ENCODE measurements around the gene NR6A1. TPM values are rescaled to one million over a fixed set of nuclear protein-coding genes. Genes with fewer than 3 reads are reported as not detected.

Gene NR6A1
- total RNA-seq, 1 donor from 2014 or later, result 0.56 TPM

DNA sequence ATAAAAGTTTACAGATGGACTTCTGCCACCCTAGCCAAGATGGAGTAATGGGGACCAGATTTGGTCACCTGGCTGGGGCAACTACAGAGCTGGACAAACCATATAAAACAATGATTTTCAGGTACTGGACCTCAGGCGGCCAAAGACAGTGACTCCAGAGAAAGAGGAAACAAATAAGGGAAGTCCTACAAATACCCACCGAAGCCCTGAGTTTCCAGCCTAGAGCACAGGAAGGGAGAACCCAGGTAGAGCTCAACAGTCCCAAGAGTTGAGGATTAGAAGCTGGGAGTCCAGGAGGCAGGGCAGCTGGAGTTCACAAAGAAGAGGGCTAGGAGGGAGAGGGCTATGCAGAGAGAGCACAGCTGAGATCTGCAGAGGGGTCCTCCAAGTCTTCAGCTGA lies 157.3 kb downstream of the NR6A1 start:
- Mint-ChIP-seq H3K9me3 (ENCODE audit: unreplicated experiment) (no peaks in the 10 kb centered on the region), H3K36me3 (ENCODE audit: unreplicated experiment) (no peaks in the 10 kb centered on the region)

DNA sequence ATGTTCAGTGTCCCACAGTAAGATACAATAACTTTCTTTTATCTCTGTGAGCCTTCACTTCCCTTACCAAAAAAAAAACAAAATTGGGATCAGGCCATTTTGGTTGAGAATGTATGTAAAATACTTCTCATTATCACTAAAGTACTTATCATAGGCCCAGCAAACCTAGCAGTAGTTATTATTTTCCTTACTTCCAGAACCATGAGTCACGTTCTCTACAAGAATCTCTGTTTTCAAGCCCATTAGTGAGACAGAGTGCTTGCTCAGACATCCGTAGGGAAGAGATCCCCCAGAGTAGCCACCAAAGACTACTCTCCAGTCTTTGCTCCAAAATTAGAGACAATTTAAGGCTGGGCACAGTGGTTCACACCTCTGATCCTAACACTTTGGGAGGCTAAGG lies 160.0 kb downstream of the NR6A1 start:
- no peak overlapping the region for H3K27ac Mint-ChIP-seq (ENCODE audit: unreplicated experiment)
- H3K4me1 Mint-ChIP-seq (ENCODE audit: unreplicated experiment), result no peaks in the 10 kb centered on the region
- no peak for DNase-seq (ENCODE audit: extremely low spot score, unreplicated experiment)
- H3K4me3 Mint-ChIP-seq (ENCODE audit: unreplicated experiment), result no peak overlapping the region
- TF ChIP-seq, protein P1, sequence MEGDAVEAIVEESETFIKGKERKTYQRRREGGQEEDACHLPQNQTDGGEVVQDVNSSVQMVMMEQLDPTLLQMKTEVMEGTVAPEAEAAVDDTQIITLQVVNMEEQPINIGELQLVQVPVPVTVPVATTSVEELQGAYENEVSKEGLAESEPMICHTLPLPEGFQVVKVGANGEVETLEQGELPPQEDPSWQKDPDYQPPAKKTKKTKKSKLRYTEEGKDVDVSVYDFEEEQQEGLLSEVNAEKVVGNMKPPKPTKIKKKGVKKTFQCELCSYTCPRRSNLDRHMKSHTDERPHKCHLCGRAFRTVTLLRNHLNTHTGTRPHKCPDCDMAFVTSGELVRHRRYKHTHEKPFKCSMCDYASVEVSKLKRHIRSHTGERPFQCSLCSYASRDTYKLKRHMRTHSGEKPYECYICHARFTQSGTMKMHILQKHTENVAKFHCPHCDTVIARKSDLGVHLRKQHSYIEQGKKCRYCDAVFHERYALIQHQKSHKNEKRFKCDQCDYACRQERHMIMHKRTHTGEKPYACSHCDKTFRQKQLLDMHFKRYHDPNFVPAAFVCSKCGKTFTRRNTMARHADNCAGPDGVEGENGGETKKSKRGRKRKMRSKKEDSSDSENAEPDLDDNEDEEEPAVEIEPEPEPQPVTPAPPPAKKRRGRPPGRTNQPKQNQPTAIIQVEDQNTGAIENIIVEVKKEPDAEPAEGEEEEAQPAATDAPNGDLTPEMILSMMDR (IDR thresholded peaks at IDR 0.05), result no peak
- no peaks in the 10 kb centered on the region for H3K9me3 Mint-ChIP-seq (ENCODE audit: unreplicated experiment)
- H3K36me3 Mint-ChIP-seq (ENCODE audit: unreplicated experiment), result no peaks in the 10 kb centered on the region
- peaks cover 21% of the 10 kb centered on the region for H3K27me3 Mint-ChIP-seq (ENCODE audit: unreplicated experiment)

More for the DNA sequence above, 157.3 kb downstream of the NR6A1 start:
- TF ChIP-seq, protein P1 (IDR thresholded peaks at IDR 0.05), result no peak
- Mint-ChIP-seq H3K27me3 (ENCODE audit: unreplicated experiment) (peaks cover 16% of the 10 kb centered on the region), H3K4me1 (ENCODE audit: unreplicated experiment) (peaks cover 2% of the 10 kb centered on the region), H3K4me3 (ENCODE audit: unreplicated experiment) (no peak overlapping the region), H3K27ac (ENCODE audit: unreplicated experiment) (no peak overlapping the region)
- no peak for DNase-seq (ENCODE audit: extremely low spot score, unreplicated experiment)

DNA sequence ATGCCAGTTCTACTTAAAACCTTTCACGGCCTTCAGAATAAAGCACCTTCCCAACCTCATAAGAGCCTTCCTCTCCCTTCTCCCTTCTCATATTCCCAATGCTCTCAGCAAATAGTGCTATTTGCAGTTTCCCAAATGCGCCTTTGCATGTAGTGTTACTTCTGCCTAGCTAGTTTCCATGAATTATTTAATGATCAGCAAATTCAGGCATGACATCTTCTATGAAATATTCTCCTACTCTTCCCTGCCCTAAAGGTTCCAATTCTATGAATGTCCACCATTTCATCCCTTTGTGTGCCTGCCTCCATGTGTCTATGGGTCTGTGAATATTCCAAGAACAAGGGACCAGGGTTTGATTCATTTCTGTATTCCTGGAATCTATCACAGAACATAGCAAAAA lies 165.1 kb downstream of the NR6A1 start:
- no peaks in the 10 kb centered on the region for H3K4me1 Mint-ChIP-seq (ENCODE audit: unreplicated experiment)
- TF ChIP-seq, protein P1 (IDR thresholded peaks at IDR 0.05), result no peak
- no peak overlapping the region for H3K27ac Mint-ChIP-seq (ENCODE audit: unreplicated experiment)
- no peak for DNase-seq (ENCODE audit: extremely low spot score, unreplicated experiment)
- no peak overlapping the region for H3K4me3 Mint-ChIP-seq (ENCODE audit: unreplicated experiment)
- H3K9me3 Mint-ChIP-seq (ENCODE audit: unreplicated experiment), result no peaks in the 10 kb centered on the region
- H3K36me3 Mint-ChIP-seq (ENCODE audit: unreplicated experiment), result no peaks in the 10 kb centered on the region
- H3K27me3 Mint-ChIP-seq (ENCODE audit: unreplicated experiment), result peaks cover 28% of the 10 kb centered on the region

- Mint-ChIP-seq H3K27ac (ENCODE audit: unreplicated experiment) (no peak overlapping the region), H3K27me3 (ENCODE audit: unreplicated experiment) (peaks cover 27% of the 10 kb centered on the region), H3K4me3 (ENCODE audit: unreplicated experiment) (no peak overlapping the region), H3K9me3 (ENCODE audit: unreplicated experiment) (no peaks in the 10 kb centered on the region), H3K36me3 (ENCODE audit: unreplicated experiment) (no peaks in the 10 kb centered on the region), H3K4me1 (ENCODE audit: unreplicated experiment) (no peaks in the 10 kb centered on the region)
- TF ChIP-seq, protein P1 (IDR thresholded peaks at IDR 0.05), result no peak
- DNase-seq (ENCODE audit: extremely low spot score, unreplicated experiment), result no peak
Measured at GRCh38 chr9:124605258-124605657, 165.9 kb downstream of the NR6A1 start.

DNA sequence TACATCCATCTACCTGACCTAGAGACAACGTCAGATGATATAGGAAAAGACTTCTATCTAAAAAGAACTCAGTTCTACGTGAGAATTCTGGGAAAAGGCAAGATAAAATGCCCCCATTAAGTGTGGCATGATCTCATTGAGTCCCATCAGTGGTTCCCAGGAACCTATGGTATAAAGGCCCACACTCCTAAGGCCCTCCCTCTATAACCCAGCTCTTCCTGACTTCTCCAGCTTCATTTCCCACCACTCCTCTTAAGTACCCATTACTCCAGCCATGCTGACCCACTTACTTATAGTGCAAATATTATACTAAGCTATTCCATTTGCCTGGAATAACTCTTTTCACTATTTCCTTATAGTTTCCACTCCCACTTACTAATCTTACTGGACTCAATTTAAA lies 168.5 kb downstream of the NR6A1 start:
- peaks cover 16% of the 10 kb centered on the region for H3K27me3 Mint-ChIP-seq (ENCODE audit: unreplicated experiment)
- H3K9me3 Mint-ChIP-seq (ENCODE audit: unreplicated experiment), result no peaks in the 10 kb centered on the region
- H3K36me3 Mint-ChIP-seq (ENCODE audit: unreplicated experiment), result no peaks in the 10 kb centered on the region
- H3K27ac Mint-ChIP-seq (ENCODE audit: unreplicated experiment), result no peak overlapping the region
- no peak overlapping the region for H3K4me3 Mint-ChIP-seq (ENCODE audit: unreplicated experiment)
- H3K4me1 Mint-ChIP-seq (ENCODE audit: unreplicated experiment), result no peaks in the 10 kb centered on the region
- DNase-seq (ENCODE audit: extremely low spot score, unreplicated experiment), result no peak
- TF ChIP-seq, protein P1 (IDR thresholded peaks at IDR 0.05), result no peak
